ENCODE measurements around the gene AMN1. TPM values are rescaled to one million over a fixed set of nuclear protein-coding genes. Genes with fewer than 3 reads are reported as not detected.

The AMN1 gene
- total RNA-seq, 4 donors from 2014 or later = 1.9 to 6.7 (median 5.7) TPM

GRCh38 chr12:31631023-31631724 lies 97.6 kb downstream of the AMN1 start:
- no peaks in the 10 kb centered on the region for H3K9me3 ChIP-seq
- intact Hi-C loops (cut with DNase I) = no loop called here
- 56 to 80% methylated on average over 6 of the region's 6 CpGs for WGBS, 2 donors
- H3K36me3 ChIP-seq = no peaks in the 10 kb centered on the region
- TF ChIP-seq POLR2A (IDR thresholded peaks at IDR 0.05) (no peak), CTCF (IDR thresholded peaks at IDR 0.05) (no peak)
- no peak overlapping the region for H3K27ac ChIP-seq
- DNase-seq = no peak
- H3K4me3 ChIP-seq = no peak overlapping the region
- H3K27me3 ChIP-seq = no peaks in the 10 kb centered on the region
- peaks cover 0 to 9% (median 0%) of the 10 kb centered on the region in 3 donors for H3K4me1 ChIP-seq

- 60 to 64% methylated on average over 15 to 16 of the region's 16 CpGs for WGBS, 2 donors
- intact Hi-C loops (cut with DNase I) = no loop called here
Measured at GRCh38 chr12:31629756-31630732, 98.8 kb downstream of the AMN1 start.

GRCh38 chr12:31627456-31628054 lies 101.3 kb downstream of the AMN1 start:
- TF ChIP-seq POLR2A (IDR thresholded peaks at IDR 0.05) = no peak
- TF ChIP-seq CTCF (IDR thresholded peaks at IDR 0.05) = no peak
- H3K4me1 ChIP-seq = peaks cover 0 to 9% (median 0%) of the 10 kb centered on the region in 3 donors
- no peaks in the 10 kb centered on the region for H3K27me3 ChIP-seq
- 82 to 87% methylated on average over 5 of the region's 5 CpGs for WGBS, 2 donors
- intact Hi-C loops (cut with DNase I) = no loop called here
- no peak overlapping the region for H3K27ac ChIP-seq
- no peaks in the 10 kb centered on the region for H3K9me3 ChIP-seq
- no peak overlapping the region for H3K4me3 ChIP-seq
- DNase-seq = no peak
- no peaks in the 10 kb centered on the region for H3K36me3 ChIP-seq

More at GRCh38 chr12:31629756-31630732, 98.8 kb downstream of the AMN1 start:
- H3K4me1 ChIP-seq = peaks cover 0 to 9% (median 0%) of the 10 kb centered on the region in 3 donors
- H3K27ac ChIP-seq = no peak overlapping the region
- no peak for DNase-seq
- H3K27me3 ChIP-seq = no peaks in the 10 kb centered on the region
- no peaks in the 10 kb centered on the region for H3K9me3 ChIP-seq
- no peaks in the 10 kb centered on the region for H3K36me3 ChIP-seq
- TF ChIP-seq CTCF (IDR thresholded peaks at IDR 0.05) (no peak), POLR2A (IDR thresholded peaks at IDR 0.05) (no peak)
- H3K4me3 ChIP-seq = no peak overlapping the region

GRCh38 chr12:31626270-31626995 lies 102.4 kb downstream of the AMN1 start:
- 63 to 68% methylated on average over 7 of the region's 7 CpGs for WGBS, 2 donors

More at GRCh38 chr12:31626270-31626995, 102.4 kb downstream of the AMN1 start:
- no peak overlapping the region for H3K4me3 ChIP-seq
- no peaks in the 10 kb centered on the region for H3K9me3 ChIP-seq
- no peak overlapping the region for H3K27ac ChIP-seq
- TF ChIP-seq POLR2A (IDR thresholded peaks at IDR 0.05) = no peak
- no peak for TF ChIP-seq CTCF (IDR thresholded peaks at IDR 0.05)
- intact Hi-C loops (cut with DNase I) = no loop called here
- no peaks in the 10 kb centered on the region for H3K27me3 ChIP-seq
- H3K36me3 ChIP-seq = no peaks in the 10 kb centered on the region
- H3K4me1 ChIP-seq = peaks cover 0 to 9% (median 0%) of the 10 kb centered on the region in 3 donors
- no peak for DNase-seq
